NCI-H345 treated with DMSO at 0.1 percent for 48 hours (cell line): Measurements from ENCODE around the gene TFPI.
"Not testable (repeated sequence)": the region's sequence is repeated elsewhere in the genome, so short reads cannot be mapped to it uniquely, and the experiment has no call there.

ENCODE experiments used
- DNase-seq: peaks from one replicate; lab custom pipeline; 2025; ENCODE audit not compliant: unreplicated experiment; lab: John Stamatoyannopoulos, UW

TFPI gene

DNA sequence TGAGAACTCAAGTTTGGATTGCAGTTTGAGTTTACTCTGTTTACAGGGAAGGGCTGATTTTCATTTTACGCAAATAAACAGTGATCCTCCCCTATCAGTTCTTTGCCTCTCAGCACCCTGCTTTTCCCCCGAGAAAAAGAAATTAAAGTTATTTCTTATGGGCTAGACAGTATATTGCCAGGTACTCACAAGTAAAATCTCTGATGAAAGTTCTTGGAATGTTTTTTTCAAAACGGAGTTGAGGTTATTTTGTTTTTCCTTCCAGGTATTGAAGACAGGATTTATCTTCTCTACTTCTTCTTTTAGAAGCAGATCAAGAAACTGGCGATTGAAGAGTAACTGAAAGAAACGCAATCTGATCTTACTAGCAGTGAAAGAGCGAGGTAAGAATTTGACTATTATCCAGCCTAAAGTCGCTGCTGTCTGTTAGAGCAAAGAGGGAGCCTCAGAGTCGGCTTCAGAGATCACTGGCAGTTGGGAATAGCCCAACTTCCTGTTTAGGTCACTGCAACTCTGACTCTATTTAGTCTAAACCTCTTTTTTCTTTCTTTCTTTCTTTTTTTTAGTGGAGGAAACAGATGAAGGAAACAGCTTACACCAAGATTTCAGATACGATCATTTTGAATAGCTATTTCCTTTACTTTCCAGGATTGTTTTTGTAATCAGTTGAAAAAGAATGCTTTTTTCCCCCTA is at the start of gene TFPI:
Gene TFPI, minus strand, starts transcription at position 425 of the 693 bp plus-strand sequence. CDS start 50,667 bp downstream, outside the sequence.
- no peak for DNase-seq

DNA sequence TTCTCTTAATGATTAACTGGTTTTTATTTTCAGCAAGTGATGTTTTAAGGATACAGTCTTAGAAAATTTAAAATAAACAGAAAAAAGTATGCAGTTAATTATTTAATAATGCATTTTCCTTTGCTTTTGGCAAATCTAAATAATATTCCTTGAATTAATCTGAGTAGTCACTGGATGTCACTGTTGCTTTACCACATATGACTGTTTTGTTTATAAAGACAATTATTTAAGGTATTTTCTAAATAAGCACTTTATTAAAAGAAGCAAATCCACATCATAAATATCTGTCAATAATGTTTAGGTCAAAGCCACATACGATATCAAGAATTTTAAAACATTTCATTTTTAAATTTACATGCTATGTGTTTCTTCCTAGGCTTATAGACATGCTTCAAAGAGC is 40.6 kb upstream of the TFPI start:
- no peak for DNase-seq

DNA sequence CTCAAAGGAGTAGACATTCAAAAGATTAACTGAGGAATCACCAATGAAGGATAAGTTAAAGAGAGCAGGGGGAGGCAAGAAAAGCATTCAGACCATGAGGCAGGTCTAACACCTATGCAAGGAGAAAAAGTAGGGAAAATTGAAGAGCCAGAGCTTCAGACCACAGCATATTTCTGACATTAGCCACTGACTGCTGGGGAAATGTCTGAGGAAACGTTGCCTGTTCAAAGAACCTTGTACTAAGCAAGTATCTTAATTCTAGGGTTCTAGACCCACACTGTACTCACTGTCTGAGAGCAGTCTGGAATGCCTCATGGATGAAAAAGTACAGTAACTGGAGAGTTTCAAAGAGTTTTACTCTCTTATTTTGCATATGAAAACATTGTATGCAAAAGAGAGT is 39.5 kb upstream of the TFPI start:
- DNase-seq: no peak

DNA sequence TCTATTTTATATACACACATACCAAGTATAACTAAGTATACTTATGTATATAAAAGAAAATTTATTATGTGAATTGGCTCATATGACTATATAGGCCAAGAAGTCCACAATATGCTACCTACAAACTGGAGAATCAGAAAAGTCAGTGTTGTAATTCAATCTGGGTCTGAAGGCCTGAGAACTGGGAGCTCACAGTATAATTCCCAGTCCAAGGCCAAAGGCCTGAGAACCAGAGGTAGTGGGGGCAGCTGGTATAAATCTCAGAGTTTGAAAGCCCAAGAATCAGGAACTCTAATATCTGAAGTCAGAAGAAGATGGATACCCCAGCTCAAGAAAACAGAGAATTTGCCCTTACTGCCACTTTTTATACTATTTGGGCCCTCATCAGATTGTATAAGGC is 38.9 kb upstream of the TFPI start:
- DNase-seq: no peak

DNA sequence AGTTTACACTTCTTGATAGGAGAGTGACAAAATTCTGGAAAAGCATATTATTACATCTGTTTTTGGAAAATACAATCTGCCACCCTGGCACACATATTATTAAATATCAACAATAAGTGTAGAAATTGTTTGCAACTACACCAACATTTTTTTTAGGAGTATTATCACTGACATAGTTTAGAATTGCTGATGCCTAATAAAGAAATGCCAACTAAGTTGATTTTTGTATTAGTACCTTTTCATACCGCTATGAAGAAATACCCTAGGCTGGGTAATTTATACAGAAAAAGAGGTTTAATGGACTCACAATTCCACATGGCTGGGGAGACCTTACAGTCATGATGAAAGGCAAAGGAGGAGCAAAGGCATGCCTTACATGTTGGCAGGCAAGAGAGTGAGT is 35.9 kb upstream of the TFPI start:
- DNase-seq: no peak

DNA sequence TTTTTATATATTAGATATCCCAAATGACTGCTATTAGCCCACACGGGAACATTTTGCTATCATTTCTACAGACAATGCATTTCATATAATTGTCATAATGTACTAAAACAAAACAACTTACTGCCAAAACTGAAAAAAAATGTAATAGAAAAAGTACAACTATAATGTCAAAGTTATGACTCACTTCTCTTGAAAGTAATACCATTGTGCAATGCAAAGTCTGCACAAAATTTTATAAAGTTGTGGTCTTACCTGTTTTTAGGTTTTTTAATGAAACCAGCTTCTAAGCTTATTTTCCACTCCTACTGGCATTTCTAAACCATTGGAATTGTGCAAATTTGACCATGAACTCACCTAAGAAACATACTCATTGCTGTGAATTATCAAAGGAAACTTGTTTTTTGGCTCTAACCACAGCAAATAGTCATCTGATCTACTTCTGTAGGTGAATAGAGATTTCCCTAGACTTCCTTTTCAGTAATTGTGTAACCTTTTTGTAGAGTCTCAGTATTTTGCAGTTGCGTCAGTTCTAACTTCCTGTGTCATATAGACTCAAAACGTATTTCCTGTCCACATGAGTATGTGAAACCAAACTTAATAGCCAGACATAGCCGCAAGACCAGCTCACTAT is 31.9 kb upstream of the TFPI start:
- DNase-seq: no peak

DNA sequence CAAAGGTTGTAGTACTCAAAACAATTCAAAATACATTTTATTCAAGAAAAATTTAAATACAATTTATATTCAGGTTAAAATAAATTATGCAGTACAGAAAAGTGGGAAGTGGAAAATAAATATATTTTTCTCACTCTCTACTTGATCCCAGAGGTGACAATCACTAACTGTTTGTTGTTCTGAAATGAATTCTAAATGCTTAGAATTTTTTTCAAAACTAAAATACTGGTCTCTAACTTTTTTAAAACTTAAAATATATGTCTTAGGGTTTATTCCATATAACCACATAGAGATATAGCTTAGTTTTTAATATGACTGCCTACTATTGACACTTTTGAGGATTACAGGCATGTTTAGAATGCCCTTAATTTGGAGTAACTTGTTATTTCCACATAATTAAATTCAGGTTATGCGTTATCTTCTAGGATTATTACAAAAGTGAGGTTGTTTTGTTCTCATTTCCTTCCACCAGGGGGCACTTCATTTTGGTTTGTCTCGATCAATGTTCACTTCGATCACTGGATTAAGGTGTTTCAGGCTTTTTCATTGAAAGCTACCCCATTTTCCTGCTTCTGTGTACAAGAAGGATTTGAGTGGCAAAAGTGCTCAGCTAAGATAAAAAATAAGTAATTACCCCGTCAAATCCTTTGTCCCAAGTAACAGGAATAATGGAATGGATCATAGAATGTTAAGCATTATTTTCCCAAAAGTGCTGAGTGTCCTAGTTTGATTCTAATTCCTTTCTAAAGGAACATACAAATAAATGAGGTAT is 27.1 kb upstream of the TFPI start:
- DNase-seq: peak; percentile 52

DNA sequence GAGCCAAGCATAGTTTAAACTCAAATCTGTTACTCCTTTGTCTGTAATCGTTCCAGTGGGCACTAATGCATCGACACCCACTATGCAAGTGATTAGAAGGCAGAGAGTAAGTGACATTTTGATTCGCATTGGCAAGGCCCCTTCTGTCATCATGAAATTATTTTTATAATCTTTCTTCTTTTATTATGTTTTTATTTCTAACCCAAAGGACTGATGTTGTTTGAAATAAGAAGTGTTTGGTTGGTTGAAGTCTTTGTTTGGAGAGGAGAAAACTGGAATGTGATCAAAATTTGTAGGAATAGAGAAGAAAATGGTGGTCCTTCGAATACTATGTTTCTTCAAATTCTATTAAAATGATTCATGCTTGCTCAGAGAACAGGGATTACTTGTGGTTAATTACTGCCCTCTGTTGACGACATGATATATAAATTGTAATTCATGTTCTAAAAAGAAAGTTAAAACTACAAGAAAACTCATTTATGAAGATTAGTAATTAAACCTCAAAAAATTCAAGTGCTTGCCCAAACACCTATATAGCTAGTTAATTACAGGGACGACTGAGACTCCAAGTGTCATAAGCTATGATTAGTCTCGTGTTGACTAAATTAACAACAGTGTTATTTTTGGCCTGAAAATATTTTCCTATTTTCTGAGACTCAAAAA is 26.4 kb upstream of the TFPI start:
- DNase-seq: peak; percentile 70

DNA sequence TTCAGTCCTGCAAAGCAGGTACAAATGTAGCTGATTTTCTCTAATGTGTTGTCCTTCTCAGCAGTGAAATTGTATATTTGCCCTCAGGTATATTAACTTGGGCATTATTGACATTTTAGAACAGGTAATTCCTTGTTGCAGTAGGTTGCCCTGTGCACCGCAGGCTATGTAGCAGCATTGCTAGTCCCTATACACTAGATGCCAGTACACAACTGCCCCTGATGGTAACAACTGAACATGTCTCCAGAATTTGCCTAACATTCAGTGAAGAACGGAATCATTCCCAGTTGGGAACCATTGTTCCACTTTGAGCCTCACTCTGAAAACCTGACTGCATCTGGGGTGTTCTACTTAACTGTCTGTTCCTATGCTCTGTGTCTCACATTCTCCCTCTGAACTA is 23.1 kb upstream of the TFPI start:
- no peak for DNase-seq

DNA sequence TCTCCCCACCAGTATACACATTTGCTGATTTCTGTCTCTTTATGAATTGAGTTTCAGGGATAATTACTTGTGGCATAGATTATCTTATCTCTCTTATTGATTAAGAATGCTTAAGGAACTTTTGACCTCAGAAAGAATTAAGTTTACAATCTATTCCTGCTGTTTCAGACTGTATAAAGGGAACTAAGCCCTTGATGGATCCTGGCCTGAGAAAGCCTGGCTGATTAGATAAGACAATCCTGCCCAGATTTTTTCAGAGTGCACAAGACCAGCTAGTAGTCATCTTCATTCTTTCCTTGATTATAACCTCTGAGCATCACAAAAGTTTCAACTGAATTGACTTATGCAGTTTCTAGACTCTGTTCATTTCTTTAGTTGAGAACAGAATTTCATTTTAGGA is 22.7 kb upstream of the TFPI start:
- DNase-seq: no peak

DNA sequence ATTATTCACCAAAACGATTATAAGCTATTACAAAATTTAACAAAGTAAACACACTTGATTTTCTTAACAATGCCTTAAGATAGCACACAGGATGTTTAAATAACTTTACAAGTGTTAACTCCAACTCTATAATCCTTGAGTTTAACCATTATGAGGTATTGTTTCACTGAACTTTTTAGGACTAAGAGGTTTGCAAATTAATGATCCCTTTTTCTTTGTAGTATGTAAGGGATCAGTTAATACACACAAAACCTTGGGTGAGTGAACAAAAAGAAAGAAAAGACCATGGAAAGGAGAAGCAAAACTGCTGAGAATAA is 21.5 kb upstream of the TFPI start:
- no peak for DNase-seq

DNA sequence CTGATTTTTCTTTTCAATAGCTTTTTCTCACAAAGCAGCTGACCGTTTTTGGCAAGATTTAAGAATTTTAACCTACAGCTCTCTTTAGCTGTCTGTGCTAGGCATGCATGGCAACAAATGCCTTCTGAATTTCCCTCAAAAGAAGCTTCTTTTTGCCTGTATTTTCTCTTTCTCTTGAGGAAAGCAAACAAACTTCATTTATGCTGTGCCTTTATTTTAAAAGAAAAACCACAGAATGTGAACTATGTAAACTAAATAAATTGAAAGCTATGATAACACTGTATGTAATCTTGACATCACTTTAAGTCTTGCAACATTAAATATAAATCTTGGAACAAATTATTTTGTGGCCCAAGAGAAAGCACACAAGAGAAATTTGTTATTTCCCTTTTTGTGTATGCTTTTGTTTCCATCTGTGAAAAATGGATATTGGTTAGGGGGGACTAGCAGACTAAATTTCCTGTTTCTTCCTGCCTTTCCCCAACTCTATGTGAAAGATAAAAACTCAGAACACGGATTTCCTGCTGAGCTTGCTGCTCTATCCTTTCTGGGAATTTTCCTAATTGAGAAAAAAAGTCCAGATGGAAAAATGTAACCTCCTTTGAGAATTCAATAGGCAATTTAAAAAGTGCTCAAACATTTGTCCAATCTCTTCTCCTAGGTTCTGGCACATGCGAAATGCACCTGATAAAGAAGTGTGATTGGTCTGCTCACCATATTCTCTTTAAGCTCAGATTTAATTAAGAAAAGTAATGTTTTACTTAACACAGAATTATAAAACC is 20.9 kb upstream of the TFPI start:
- DNase-seq: no peak

DNA sequence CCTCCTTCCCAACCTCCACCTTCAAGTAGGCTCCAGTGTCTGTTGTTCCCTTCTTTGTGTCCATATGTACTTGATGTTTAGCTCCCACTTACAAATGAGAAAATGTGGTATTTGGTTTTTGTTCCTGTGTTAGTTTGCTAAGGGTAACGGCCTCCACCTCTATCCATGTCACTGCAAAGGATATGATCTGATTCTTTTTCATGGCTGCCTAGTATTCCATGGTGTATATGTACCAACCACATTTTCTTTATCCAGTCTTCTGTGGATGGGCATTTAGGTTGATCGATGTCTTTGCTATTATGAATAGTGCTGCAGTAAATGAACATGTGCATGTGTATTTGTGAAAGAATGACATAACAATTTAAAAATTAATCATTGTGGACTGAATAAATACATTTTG is 19.5 kb upstream of the TFPI start:
- DNase-seq: no peak

DNA sequence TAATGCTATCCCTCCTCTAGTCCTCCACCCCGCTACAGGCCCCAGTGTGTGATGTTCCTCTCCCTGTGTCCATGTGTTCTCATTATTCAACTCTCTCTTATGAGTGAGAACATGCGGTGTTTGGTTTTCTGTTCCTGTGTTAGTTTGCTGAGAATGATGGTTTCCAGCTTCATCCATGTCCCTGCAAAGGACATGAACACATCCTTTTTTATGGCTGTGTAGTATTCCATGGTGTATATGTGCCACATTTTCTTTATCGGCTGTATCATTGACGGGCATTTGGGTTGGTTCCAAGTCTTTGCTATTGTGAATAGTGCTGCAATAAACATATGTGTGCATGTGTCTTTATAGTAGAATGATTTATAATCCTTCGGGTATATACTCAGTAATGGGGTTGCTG is 17.8 kb upstream of the TFPI start:
- DNase-seq: not testable (repeated sequence)

DNA sequence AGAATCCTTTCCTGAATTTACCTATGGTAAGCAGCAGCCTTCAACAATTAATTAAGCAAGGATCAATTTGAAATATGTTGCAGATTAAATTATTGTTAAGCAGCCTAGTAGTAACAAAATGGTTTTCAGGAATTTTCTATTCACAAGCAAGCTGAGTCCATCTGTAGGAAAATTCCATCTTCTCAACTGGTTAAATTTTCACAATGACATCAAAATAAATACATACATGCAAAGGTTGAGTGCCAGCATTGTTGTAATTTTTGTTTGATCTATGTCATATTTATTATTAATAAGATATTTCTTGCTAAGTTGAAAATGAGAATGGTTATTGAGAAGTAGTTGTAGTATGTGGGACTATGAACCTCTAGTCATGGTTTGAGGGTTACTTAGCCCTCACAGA is 15.3 kb upstream of the TFPI start:
- no peak for DNase-seq

DNA sequence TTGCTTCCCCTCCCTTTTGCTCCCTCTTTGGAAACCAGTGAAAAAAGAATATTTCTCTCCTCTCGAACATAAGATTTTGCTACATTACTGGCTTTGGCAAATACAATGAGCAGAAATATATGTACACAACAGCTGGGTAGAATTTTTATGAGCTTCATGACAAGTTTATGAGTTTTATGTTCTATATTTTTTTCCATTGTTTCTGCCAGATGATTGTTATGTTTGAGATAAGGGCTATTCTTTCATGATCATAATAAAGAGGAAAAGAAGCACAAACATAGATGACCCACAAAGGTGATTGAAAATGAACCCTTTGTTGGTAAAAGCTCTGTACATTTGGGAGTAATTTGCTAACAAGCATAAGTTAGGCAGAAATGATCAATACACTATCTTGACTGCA is 14.8 kb upstream of the TFPI start:
- no peak for DNase-seq

DNA sequence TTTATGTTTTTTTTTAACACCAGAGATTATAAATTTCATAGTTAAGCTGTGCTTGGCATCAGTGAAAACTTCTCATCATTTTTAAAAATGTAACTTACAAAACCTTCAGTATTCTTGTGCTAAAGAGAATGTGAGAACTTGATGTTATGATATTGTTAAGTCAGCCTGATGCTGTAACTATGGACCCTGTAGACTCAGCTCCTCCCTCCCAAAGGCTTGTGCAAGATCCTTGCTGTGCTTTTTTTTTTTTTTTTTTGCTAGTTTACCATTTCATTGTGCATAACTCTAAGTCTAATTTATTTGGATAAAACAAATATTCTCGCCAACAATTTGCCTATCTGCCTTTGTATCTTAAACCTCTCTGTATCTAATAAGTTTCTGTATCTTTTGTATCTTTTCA is 12.9 kb upstream of the TFPI start:
- no peak for DNase-seq

DNA sequence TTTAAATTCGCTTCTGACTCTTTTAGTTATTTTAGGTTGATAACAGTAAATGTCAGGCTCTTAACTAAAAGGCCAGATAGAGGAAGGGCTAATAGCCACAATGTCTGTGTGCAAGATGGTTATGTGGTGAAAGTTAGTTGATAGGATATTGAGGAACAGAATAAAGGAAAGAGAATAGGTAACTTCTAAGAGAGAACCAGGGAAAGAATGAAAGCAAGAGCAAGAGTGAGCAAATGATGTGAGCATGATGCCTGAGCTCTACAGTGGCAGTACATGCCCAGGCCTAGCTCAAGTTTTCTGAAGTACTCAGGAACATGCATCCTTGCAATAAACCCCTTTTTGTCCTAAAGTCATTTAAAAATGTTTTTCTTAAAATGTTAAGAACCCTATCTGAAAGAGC is 12.5 kb upstream of the TFPI start:
- DNase-seq: no peak

DNA sequence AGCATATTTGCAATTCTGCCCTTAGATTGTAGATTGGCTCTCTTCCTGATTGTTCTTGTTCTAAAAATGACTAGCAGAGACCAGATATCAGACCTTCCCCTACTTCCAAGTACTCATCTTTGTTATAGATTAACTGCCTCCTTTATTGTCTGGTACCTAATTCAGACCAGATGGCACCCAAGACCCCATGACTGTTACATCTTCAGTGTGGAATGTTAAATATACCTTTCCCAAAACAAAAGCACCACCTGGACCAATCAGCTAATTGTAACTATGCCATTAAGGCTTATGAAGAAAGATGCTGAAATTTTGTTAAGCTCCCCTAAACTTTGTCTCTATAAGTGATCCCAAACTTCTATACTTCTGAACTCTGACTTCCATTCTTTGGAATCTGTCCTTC is 12.0 kb upstream of the TFPI start:
- no peak for DNase-seq

DNA sequence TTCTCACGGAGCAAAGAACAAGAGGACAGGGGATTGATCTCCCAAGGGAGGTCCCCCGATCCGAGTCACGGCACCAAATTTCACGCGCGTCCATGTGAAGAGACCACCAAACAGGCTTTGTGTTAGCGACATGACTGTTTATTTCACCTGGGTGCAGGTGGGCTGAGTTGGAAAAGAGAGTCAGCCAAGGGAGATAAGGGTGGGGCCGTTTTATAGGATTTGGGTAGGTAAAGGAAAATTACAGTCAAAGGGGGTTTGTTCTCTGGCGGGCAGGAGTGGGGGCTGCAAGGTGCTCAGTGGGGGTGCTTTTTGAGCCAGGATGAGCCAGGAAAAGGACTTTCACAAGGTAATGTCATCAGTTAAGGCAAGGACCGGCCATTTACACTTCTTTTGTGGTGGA is 11.4 kb upstream of the TFPI start:
- not testable (repeated sequence) for DNase-seq

DNA sequence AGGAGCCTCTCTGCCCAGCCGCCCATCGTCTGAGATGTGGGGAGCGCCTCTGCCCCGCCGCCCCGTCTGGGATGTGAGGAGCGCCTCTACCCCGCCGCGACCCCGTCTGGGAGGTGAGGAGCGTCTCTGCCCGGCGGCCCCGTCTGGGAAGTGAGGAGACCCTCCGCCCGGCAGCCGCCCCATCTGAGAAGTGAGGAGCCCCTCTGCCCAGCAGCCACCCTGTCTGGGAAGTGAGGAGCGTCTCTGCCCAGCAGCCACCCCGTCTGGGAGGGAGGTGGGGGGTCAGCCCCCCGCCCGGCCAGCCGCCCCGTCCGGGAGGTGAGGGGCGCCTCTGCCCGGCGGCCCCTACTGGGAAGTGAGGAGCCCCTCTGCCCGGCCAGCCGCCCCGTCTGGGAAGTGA is 2.3 kb upstream of the TFPI start:
- DNase-seq: not testable (repeated sequence)
